IMR-90 (cell line): Measurements from ENCODE around the gene CHMP4B. TPM values are rescaled to one million over a fixed set of nuclear protein-coding genes. Genes with fewer than 3 reads are reported as not detected.

ENCODE experiments used
- ATAC-seq: fragments of 200-7000 bp; cut with Tn5 transposase; 2 replicates; pipeline ENCODE4 v1.9.1; 2020; ENCODE audit warnings: low read depth, mild to moderate bottlenecking, moderate library complexity
- BruUV-seq: library from RNA; stranded (reverse); fragments of 400-500 nt; replicated peaks from 2 replicates; lab custom pipeline; 2021; lab: Mats Ljungman, UMichigan
- CTCF ChIA-PET: fragments of 300-600 bp; formaldehyde crosslinking; extraction: SDS; loops from one replicate; lab custom pipeline; 2021; ENCODE audit warnings: antibody characterized with exemption; lab: Yijun Ruan, JAX
- POLR2A ChIA-PET: fragments of 300-600 bp; sonication (Branson Sonifier 250); formaldehyde crosslinking; loops from one replicate; lab custom pipeline; 2022; ENCODE audit warnings: antibody characterized with exemption; ENCODE audit not compliant: unreplicated experiment; lab: Charles Lee
- DNase-seq: peaks from one replicate; pipeline ENCODE4 v3.0.0; 2013
- H2AFZ ChIP-seq: replicated peaks from 2 replicates; pipeline ENCODE3; 2013; ENCODE audit warnings: low read length, mild to moderate bottlenecking; ENCODE audit not compliant: poor library complexity
- H2AK5ac ChIP-seq: 2 replicates; pipeline ENCODE4 v1.6.1; 2013; ENCODE audit warnings: low read depth, low read length, inconsistent platforms
- H2AK9ac ChIP-seq: replicated peaks from 2 replicates; pipeline ENCODE3; 2013; ENCODE audit warnings: mild to moderate bottlenecking, low read depth, low read length, moderate library complexity; ENCODE audit not compliant: poor library complexity
- H2BK120ac ChIP-seq: 2 replicates; pipeline ENCODE4 v1.6.1; 2013; ENCODE audit warnings: low read depth, low read length, inconsistent platforms
- H2BK15ac ChIP-seq: 3 replicates; pipeline ENCODE4 v1.6.1; 2013; ENCODE audit warnings: low read depth, low read length, inconsistent platforms
- H2BK20ac ChIP-seq: 2 replicates; pipeline ENCODE4 v1.6.1; 2013; ENCODE audit warnings: low read depth, mild to moderate bottlenecking, inconsistent platforms, low read length, moderate library complexity
- H2BK5ac ChIP-seq: 2 replicates; pipeline ENCODE4 v1.6.1; 2013; ENCODE audit warnings: mild to moderate bottlenecking, low read depth, low read length, inconsistent platforms; ENCODE audit not compliant: poor library complexity, severe bottlenecking
- H3K14ac ChIP-seq: replicated peaks from 2 replicates; pipeline ENCODE4 v1.6.1; 2013; ENCODE audit warnings: low read depth, low read length, inconsistent platforms
- H3K18ac ChIP-seq: 2 replicates; pipeline ENCODE4 v1.6.1; 2013; ENCODE audit warnings: low read depth, low read length, control low read depth
- H3K23ac ChIP-seq: 2 replicates; pipeline ENCODE4 v1.6.1; 2013; ENCODE audit warnings: low read depth, low read length, inconsistent platforms
- H3K27ac ChIP-seq: 2 replicates; pipeline ENCODE4 v1.5.1; 2013; ENCODE audit warnings: mild to moderate bottlenecking, control low read depth, low read length; ENCODE audit not compliant: insufficient read depth
- H3K27me3 ChIP-seq: 2 replicates; pipeline ENCODE4 v1.6.1; 2013; ENCODE audit warnings: low read length; ENCODE audit not compliant: control insufficient read depth, insufficient read depth
- H3K36me3 ChIP-seq: 2 replicates; pipeline ENCODE4 v1.6.1; 2013; ENCODE audit warnings: low read length, mixed read lengths; ENCODE audit not compliant: control insufficient read depth, insufficient read depth
- H3K4ac ChIP-seq: 2 replicates; pipeline ENCODE4 v1.6.1; 2013; ENCODE audit warnings: low read depth, low read length, inconsistent platforms
- H3K4me1 ChIP-seq: 2 replicates; pipeline ENCODE4 v1.6.1; 2013; ENCODE audit warnings: low read length, mixed read lengths; ENCODE audit not compliant: control insufficient read depth, insufficient read depth
- H3K4me2 ChIP-seq: 2 replicates; pipeline ENCODE4 v1.6.1; 2013; ENCODE audit warnings: low read depth, mild to moderate bottlenecking, control low read depth, low read length, moderate library complexity
- H3K4me3 ChIP-seq: 2 replicates; pipeline ENCODE4 v1.5.1; 2013; ENCODE audit warnings: low read depth, mild to moderate bottlenecking, control low read depth, low read length, moderate library complexity; ENCODE audit not compliant: insufficient read depth
- H3K56ac ChIP-seq: 2 replicates; pipeline ENCODE4 v1.6.1; 2013; ENCODE audit warnings: low read length, inconsistent platforms; ENCODE audit not compliant: insufficient read depth; ENCODE audit errors: extremely low read depth
- H3K79me1 ChIP-seq, 2 experiments: 2 replicates each; pipeline ENCODE4 v1.6.1; 2013; ENCODE audit warnings: low read length in 2 of 2, inconsistent platforms in 1 of 2, low read depth in 1 of 2
- H3K9ac ChIP-seq: 2 replicates; pipeline ENCODE4 v1.6.1; 2013; ENCODE audit warnings: low read depth, low read length, control low read depth
- H3K9me1 ChIP-seq: 2 replicates; pipeline ENCODE4 v1.6.1; 2013; ENCODE audit warnings: low read length, inconsistent platforms; ENCODE audit not compliant: insufficient read depth
- H3K9me3 ChIP-seq: 2 replicates; pipeline ENCODE4 v1.6.1; 2013; ENCODE audit warnings: low read length; ENCODE audit not compliant: control insufficient read depth, insufficient read depth
- H4K20me1 ChIP-seq: 2 replicates; pipeline ENCODE4 v1.6.1; 2013; ENCODE audit warnings: low read length, inconsistent platforms; ENCODE audit not compliant: insufficient read depth
- H4K5ac ChIP-seq: 2 replicates; pipeline ENCODE4 v1.6.1; 2013; ENCODE audit warnings: mild to moderate bottlenecking, low read depth, low read length, control low read depth
- H4K8ac ChIP-seq, 2 experiments: 2 replicates each; pipeline ENCODE4 v1.6.1; 2013; ENCODE audit warnings: low read depth in 2 of 2, low read length in 2 of 2, control low read depth in 1 of 2, inconsistent platforms in 1 of 2
- H4K91ac ChIP-seq: 2 replicates; pipeline ENCODE4 v1.6.1; 2013; ENCODE audit warnings: low read depth, low read length, inconsistent platforms; ENCODE audit not compliant: insufficient read depth
- BHLHE40 ChIP-seq: fragments of 150-350 bp; IDR thresholded peaks from 2 replicates; pipeline ENCODE4 v1.6.1; 2016; ENCODE audit warnings: mild to moderate bottlenecking, low read depth, low read length
- CEBPB ChIP-seq: IDR thresholded peaks from 2 replicates; pipeline ENCODE4 v1.6.1; 2012; ENCODE audit warnings: low read depth, low read length, improper control_type of control experiment
- CHD1 ChIP-seq: IDR thresholded peaks from 2 replicates; pipeline ENCODE4 v1.6.1; 2012; ENCODE audit warnings: low read depth, low read length, improper control_type of control experiment
- CTCF ChIP-seq: conservative IDR thresholded peaks from 2 replicates; pipeline ENCODE4 v1.5.1; 2012; ENCODE audit warnings: mild to moderate bottlenecking, low read depth, low read length, improper control_type of control experiment
- ELK1 ChIP-seq: fragments of 150-350 bp; IDR thresholded peaks from 2 replicates; pipeline ENCODE4 v1.6.1; 2016; ENCODE audit warnings: low read depth, mild to moderate bottlenecking, low read length, moderate library complexity, borderline replicate concordance
- FOS ChIP-seq: fragments of 150-350 bp; IDR thresholded peaks from 2 replicates; pipeline ENCODE4 v1.6.1; 2016; ENCODE audit warnings: low read depth, low read length
- MAFK ChIP-seq: IDR thresholded peaks from 2 replicates; pipeline ENCODE4 v1.6.1; 2012; ENCODE audit warnings: low read depth, low read length, improper control_type of control experiment
- MXI1 ChIP-seq: IDR thresholded peaks from 2 replicates; pipeline ENCODE4 v1.6.1; 2012; ENCODE audit warnings: low read depth, mild to moderate bottlenecking, low read length, moderate library complexity, borderline replicate concordance
- POLR2A ChIP-seq: IDR thresholded peaks from 2 replicates; pipeline ENCODE4 v1.6.1; 2012; ENCODE audit warnings: mild to moderate bottlenecking, low read depth, low read length
- RCOR1 ChIP-seq: IDR thresholded peaks from 2 replicates; pipeline ENCODE4 v1.6.1; 2012; ENCODE audit warnings: mild to moderate bottlenecking, low read length, improper control_type of control experiment; ENCODE audit not compliant: insufficient replicate concordance
- RFX5 ChIP-seq: IDR thresholded peaks from 2 replicates; pipeline ENCODE4 v1.8.0; 2012; ENCODE audit warnings: low read depth, mild to moderate bottlenecking, low read length, moderate library complexity
- SMC3 ChIP-seq: fragments of 150-350 bp; IDR thresholded peaks from 2 replicates; pipeline ENCODE4 v1.6.1; 2016; ENCODE audit warnings: low read depth, mild to moderate bottlenecking, antibody characterized with exemption, low read length, moderate library complexity
- USF2 ChIP-seq: fragments of 150-350 bp; IDR thresholded peaks from 2 replicates; pipeline ENCODE4 v1.6.1; 2017; ENCODE audit warnings: mild to moderate bottlenecking, antibody characterized with exemption, low read length, low read depth
- WGBS, 2 experiments: methylation state at CpG; one replicate each; pipeline versions ENCODE4 v1.1.5 to v1.1.7; 2013; ENCODE audit warnings: missing lambda C conversion rate in 2 of 2; ENCODE audit not compliant: insufficient read length in 1 of 2; ENCODE audit errors: extremely low coverage in 2 of 2; 5-methylcytosine and 5-hydroxymethylcytosine counted together
- dilution Hi-C: fragments of 300-500 bp; cut with HindIII; formaldehyde crosslinking; loops from one replicate; pipeline ENCODE4 v1.14.3; 2018; ENCODE audit warnings: low sequenced_read_pairs; ENCODE audit not compliant: unreplicated experiment
- in situ Hi-C: fragments of 300-500 bp; cut with MboI; formaldehyde crosslinking; loops from 3 replicates; pipeline ENCODE4 v1.14.3; 2019; ENCODE audit warnings: low sequenced_read_pairs, inconsistent platforms, mixed read lengths
- intact Hi-C: fragments of 100-400 bp; cut with micrococcal nuclease; formaldehyde crosslinking; loops from 2 replicates; pipeline ENCODE4 v1.10.0; 2022
- polyA plus RNA-seq, 3 experiments: library from polyadenylated mRNA; depleted of rRNA; stranded (reverse); fragments of >200 nt; gene quantifications; 2 replicates each; pipeline ENCODE4 v1.2.3, GENCODE V29; 2012; ENCODE audit warnings: low replicate concordance in 1 of 3
- total RNA-seq: library from RNA; depleted of rRNA; stranded (reverse); fragments of >200 nt; gene quantifications from 2 replicates; pipeline ENCODE4 v1.2.3, GENCODE V29; 2012

CHMP4B gene
- total and polyA plus RNA-seq, 2 of the 4 experiments (the other 2 are of a cell fraction), result 30.3 to 94.8 TPM

- in situ Hi-C loops, result no loop called here
- no peak overlapping the region for H2BK5ac ChIP-seq
- POLR2A ChIA-PET, result no interaction called here
Observed at GRCh38 chr20:33822991-33823390, 11.8 kb downstream of the CHMP4B start.

More at GRCh38 chr20:33822991-33823390, 11.8 kb downstream of the CHMP4B start:
- peaks cover 14% of the 10 kb centered on the region; the same call in 1 of the 2 replicates for H3K4me1 ChIP-seq
- no peak overlapping the region for H3K4me2 ChIP-seq
- H3K9me3 ChIP-seq, result no peaks in the 10 kb centered on the region
- H3K36me3 ChIP-seq, result peaks cover 3% of the 10 kb centered on the region; the same call in 1 of the 2 replicates
- BruUV-seq, result no TSS peak
- no peak overlapping the region for H3K18ac ChIP-seq
- no peak overlapping the region for H2AK5ac ChIP-seq
- H3K4me3 ChIP-seq, result no peak overlapping the region
- no peak for ATAC-seq
- no peak for DNase-seq
- no peak overlapping the region for H3K9ac ChIP-seq
- TF ChIP-seq BHLHE40 (no peak), CEBPB (no peak), MXI1 (no peak), RFX5 (no peak), RCOR1 (no peak), USF2 (no peak), POLR2A (no peak), SMC3 (no peak), MAFK (no peak), FOS (no peak), CTCF (no peak), ELK1 (no peak), CHD1 (no peak)
- H4K20me1 ChIP-seq, result peaks cover 97% of the 10 kb centered on the region
- no peak overlapping the region for H3K4ac ChIP-seq
- peaks cover 47% of the 10 kb centered on the region for H3K9me1 ChIP-seq
- dilution Hi-C loops, result no loop called here
- H3K14ac ChIP-seq, result no peak overlapping the region
- H2BK120ac ChIP-seq, result no peak overlapping the region
- H2BK15ac ChIP-seq, result no peak overlapping the region
- no peak overlapping the region for H2AK9ac ChIP-seq
- no peaks in the 10 kb centered on the region for H3K27me3 ChIP-seq
- 100% methylated on average over 1 of the region's 5 CpGs; no CpG with 5 or more reads in 1 of the 2 experiments for WGBS, 2 experiments
- intact Hi-C loops, result no loop called here
- no peak overlapping the region for H3K23ac ChIP-seq
- H3K27ac ChIP-seq, result no peak overlapping the region
- peaks cover 55 to 89% of the 10 kb centered on the region in 2 experiments for H3K79me1 ChIP-seq
- no peak overlapping the region for H4K8ac ChIP-seq
- no peak overlapping the region for H3K56ac ChIP-seq
- no peak overlapping the region for H4K5ac ChIP-seq
- CTCF ChIA-PET, result no interaction called here
- H4K91ac ChIP-seq, result no peak overlapping the region
- H2BK20ac ChIP-seq, result no peak overlapping the region
- no peak overlapping the region for H2AFZ ChIP-seq
